GM04503 (cell line): ENCODE results near the gene SPACA7.
"Not testable (repeated sequence)": the region's sequence is repeated elsewhere in the genome, so short reads cannot be mapped to it uniquely, and the experiment has no call there.

Experiments used
- DNase-seq: peaks from one replicate; pipeline ENCODE4 v3.0.0-alpha.2; 2012; ENCODE audit warnings: low read depth

Gene SPACA7

GRCh38 chr13:112350300-112350699 lies 25.9 kb upstream of the SPACA7 start:
- DNase-seq = no peak

GRCh38 chr13:112351825-112352224 lies 24.3 kb upstream of the SPACA7 start:
- DNase-seq = no peak

- no peak for DNase-seq
Measured at GRCh38 chr13:112353856-112354255, 22.3 kb upstream of the SPACA7 start.

DNA sequence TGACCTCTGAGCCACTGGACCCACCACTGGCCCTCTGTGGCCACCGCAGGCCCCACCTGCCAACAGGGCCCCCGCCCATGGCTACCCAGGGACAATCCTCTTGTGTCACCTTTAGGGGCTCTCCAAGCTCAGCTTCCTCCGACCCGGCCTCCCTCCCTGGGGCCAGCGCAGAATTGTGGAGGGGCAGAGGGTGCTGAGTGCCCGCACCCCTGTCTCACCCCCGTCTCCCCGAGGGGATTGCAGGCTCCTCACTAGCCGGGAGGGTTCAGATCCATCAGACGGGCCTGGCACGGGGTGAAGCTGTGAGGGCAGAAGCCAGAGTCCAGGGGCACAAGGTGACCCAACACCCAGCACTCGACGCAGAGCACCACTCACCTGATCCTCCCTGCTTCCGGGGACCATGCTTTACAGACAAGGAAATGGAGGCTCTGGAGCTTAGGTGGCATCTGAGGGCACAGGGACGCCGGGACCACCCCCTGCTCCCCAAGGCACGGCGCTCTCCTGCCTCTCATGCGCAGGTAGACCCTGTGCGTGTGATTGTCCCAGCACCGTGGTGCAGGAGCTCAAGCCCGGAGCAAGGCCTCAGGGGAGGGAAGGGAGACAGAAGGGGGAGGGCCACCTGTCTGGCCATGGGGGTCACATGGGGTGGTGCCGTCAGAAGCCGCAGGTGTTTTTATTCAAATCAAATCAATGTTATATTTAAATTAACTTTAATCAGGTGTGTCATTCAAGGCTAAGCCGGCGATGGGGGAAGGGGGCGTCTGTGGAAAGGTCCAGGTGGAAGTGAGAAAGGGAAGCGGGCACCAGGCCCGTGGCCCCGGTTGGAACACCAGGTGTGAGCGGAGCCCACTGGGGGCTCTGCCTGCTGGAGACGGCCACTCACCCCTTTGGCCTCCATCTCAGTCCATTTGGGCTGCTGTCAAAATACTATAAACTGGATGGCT lies 21.6 kb upstream of the SPACA7 start:
- no peak for DNase-seq

- DNase-seq = no peak
Measured at GRCh38 chr13:112355274-112355838, 20.8 kb upstream of the SPACA7 start.

DNA sequence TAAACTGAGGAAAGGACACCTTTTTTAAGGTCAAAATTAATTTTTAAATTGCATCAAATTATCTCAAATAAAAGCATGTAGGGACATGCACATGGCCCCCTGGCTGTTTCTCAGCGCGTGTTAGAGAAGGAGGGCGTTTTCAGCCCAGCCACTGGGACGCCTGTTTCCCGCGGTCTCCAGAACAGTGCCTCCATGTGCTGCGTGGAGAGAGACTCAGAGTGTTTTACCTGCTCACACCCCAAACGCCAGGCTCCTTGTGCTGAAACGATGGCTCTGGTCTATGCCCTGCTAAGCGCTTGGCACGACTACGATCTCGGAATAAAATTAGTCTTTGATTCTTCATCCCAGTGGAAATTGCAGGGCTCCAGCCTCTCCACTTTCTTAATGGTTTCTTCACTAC lies 20.0 kb upstream of the SPACA7 start:
- DNase-seq = no peak

- DNase-seq = no peak
Measured at GRCh38 chr13:112358156-112358555, 18.0 kb upstream of the SPACA7 start.

- DNase-seq = no peak
Measured at GRCh38 chr13:112362021-112362420, 14.1 kb upstream of the SPACA7 start.

GRCh38 chr13:112363867-112364528 lies 12.2 kb upstream of the SPACA7 start:
- no peak for DNase-seq

DNA sequence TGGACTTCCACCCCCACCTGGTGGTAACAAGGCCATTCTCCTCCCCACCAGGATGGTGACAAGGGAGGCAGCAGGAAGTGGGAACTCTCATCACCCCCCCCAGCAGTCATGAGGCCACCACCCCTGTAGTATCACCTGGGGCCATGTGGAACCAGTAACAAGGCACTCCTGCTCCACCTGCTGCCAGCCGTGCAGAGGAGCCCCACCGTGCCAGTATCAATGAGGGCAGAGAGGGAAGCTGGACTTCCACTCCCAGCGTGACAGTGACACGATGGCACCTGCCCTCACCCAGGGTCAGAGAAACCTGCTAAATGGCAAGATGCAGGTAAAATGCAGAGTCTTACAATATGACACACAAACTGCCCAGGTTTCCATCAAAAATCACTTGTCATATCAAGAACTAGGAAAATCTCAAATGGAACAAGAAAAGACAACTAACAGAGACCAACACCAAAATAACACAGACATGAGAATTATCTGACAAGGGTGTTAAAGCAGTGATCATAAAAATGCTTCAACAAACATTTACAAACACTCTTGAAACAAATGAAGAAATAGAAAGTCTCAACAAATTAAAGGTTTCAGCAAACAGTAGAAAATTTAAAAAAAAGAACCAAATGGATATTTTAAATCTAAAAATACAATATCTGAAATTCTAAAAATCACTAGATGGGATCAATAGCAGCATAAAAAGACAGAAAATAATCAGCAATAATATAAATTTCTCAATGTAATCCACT lies 9.1 kb upstream of the SPACA7 start:
- no peak for DNase-seq

- DNase-seq = no peak
Measured at GRCh38 chr13:112368883-112369282, 7.3 kb upstream of the SPACA7 start.

DNA sequence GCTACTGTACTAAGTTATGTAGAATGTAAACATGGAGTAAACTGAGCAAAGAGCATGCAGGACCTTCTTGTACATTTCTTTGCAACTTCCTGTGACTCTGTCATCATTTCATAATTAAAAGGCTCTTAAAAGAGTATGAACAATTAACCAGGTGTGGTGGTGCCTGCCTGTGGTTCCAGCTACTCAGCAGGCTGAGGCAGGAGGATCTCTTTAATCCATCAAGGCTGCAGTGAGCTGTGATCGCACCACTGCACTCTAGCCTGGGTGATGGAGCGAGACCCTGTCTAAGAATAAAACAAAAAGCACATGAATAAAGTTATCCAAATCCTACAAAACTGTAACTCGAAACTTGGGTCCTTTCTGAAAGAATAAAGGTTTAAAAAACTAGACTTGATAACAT lies 5.8 kb upstream of the SPACA7 start:
- no peak for DNase-seq

GRCh38 chr13:112374271-112374670 lies 1.9 kb upstream of the SPACA7 start:
- DNase-seq = no peak

GRCh38 chr13:112391746-112392145 lies 15.6 kb downstream of the SPACA7 start:
- no peak for DNase-seq

- DNase-seq = no peak
Measured at GRCh38 chr13:112392719-112393118, 16.6 kb downstream of the SPACA7 start.

DNA sequence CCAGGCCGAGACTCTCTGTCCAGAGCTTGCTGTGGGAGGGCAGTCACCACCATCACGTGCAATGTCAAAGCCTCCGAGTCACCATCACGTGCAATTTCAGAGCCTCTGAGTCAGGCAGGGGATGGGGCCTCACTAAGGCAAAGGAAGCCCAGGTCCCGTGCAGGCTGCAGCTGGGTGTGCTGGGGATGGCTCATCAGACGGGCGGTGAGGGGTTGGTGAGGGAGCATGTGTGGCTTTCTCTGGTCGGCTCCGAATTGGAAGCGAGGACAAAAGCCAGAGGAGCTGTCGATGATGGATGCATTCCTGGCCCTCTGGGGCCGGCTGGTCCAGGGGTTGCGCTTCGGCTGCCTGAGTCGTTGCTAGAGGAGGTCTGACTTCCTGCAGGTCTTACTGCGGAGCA lies 18.9 kb downstream of the SPACA7 start:
- DNase-seq = not testable (repeated sequence)

DNA sequence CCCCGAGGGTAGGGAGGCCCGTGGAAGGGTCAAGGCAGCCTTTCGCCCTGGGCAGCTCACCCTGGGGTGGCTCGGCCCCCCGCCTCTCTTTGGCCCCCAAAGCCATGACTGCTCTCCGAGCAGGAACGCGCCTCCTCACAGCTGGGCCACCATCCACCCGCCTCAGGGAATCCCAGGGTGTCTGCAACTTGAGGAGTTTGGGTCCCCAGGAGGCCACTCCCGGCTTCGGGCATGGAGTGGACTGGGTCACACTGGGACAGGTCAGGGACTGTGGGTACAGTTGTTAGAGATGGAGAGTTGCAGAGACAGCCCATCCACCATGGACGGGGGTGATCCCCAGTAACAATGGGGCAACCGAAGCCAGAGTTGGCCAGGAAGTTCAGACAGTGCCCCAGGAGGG lies 19.8 kb downstream of the SPACA7 start:
- not testable (repeated sequence) for DNase-seq

GRCh38 chr13:112397108-112397507 lies 21.0 kb downstream of the SPACA7 start:
- DNase-seq = no peak

- DNase-seq = not testable (repeated sequence)
Measured at GRCh38 chr13:112398347-112398746, 22.2 kb downstream of the SPACA7 start.

DNA sequence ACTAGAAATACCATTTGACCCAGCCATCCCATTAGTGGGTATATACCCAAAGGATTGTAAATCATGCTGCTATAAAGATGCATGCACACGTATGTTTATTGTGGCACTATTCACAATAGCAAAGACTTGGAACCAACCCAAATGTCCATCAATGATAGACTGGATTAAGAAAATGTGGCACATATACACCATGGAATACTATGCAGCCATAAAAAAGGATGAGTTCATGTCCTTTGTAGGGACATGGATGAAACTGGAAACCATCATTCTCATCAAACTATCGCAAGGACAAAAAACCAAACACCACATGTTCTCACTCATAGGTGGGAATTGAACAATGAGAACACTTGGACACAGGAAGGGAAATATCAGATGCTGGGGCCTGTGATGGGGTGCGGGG lies 33.7 kb downstream of the SPACA7 start:
- not testable (repeated sequence) for DNase-seq

DNA sequence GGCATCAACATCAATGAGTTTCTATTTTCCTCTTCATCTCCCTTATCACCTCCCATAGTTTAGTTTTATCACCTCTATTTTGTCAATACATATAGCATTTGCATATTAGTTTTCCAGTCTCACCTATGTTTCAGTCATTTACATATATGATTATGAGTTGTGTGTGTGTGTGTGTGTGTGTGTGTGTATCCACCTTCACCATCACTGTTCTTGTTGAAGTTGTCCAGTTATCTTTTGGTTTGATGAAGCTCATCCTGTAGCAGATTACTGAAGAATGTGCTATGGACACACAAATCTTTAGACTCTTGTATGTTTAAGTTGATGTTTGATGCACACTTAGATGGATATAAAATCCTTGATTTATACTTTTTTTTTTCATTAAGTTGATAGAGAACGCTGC lies 40.5 kb downstream of the SPACA7 start:
- DNase-seq = no peak

DNA sequence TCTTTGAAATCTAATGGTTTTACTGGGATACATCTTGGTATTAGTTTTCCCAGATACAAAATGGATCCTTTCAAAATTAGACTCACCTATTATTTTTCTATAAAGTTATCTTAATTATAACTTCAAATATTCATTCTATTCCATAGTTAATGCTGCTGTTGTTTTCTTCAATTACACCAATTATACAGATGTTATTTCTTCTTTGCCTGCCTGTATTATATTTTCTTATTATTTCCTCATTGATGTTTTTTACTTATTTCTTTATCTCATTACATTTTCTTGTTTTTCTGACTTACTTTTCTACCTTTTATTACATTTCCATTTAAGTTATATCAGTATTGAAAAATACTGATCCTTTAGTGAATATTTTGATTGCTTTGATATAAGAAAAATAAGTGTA lies 40.9 kb downstream of the SPACA7 start:
- no peak for DNase-seq
